GM21390 (cell line): ENCODE measurements around the gene PRR33.
"Not testable (repeated sequence)": the region's sequence is repeated elsewhere in the genome, so short reads cannot be mapped to it uniquely, and the experiment has no call there.

ENCODE experiments used
- ATAC-seq: cut with Tn5 transposase; IDR thresholded peaks from one replicate; pipeline ENCODE4 v1.9.1; 2021; ENCODE audit not compliant: unreplicated experiment

The PRR33 gene

DNA sequence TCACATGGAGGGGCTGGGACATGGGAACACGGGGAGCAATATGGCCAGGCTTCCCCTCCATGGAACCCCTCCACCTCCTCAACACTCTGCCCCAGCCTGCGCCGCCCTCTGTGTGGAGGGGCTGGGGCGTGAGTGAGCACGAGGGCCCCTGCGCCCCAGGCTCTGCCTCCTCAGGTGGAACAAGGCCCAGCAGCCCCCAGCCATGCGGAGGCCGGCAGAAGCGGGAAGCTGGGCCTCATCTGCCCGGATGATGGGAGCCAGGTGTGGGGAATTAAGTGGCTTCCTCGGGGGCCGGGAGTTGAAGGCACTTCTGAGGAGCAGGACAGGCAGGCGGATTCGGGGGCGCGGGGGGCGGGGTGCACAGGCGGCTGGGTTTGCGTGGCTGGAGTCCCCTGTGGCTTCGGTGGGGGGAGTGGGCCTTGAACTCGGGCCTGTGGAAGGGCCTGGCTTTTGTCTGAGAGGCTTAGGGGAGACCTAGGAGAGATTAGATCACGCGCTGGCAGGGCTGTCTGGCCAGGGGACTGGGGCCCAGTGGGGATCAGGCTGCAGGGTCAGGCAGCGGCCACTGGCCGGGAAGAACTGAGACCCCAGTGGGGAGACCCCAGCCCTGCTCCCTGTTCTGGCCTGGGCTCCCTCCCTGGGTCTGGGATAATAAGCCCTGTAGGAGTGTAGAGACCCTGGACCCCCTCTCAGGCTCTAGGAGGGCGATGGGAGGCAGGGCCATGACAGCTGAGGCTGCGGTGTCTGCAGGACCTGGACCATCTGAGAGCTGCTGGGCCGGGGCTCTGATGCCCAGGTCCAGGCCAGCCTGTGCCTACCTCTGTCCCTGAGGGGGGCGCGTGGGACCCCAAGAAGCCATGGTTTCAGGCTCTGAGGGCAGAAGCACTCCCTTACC is 13.3 kb downstream of the PRR33 start:
- ATAC-seq: no peak

DNA sequence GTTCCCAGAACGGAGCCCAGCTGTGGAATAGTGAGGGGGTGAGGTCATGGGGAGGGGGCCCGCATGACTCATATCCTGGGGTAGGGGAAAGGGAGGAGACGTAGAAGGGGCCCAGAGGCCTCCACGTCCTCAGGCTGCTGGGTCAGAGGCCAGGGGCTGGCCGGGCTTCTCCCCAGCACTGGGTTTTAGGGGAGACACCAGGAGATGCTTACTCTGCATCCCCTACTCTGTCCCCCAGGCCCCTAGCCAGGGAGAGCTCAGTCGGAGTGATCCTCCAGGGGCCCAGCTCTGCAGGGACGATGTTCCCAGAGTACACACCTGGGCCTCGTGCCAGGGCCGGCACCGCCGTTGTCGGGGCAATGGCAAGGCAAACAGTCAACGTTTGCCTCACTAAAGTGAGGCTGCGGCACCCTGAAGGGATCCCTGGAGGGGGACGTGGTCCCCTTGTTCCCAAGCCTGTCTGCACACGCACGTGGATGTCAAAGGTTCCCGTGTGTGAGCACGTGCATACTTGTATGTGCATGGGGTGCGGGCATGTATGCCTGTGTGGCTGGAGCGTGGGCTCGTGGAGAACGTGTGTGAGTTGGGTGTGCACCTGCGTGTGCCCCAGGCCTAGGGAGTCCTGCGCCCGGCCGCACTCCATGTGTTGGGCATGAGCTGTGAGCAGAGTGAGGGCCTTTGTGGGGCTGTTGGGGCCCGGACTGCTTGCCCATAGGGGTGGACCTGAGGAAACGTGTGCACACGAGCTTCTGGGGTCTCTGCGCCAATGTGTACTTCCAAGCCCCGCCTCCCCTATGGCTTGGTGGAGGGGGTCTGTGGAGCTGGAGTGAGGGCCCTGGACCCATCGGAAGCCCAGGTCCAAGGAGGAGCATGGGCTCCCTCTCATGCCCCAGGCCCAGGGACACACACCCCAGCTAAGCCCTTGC is 14.2 kb downstream of the PRR33 start:
- ATAC-seq: no peak

DNA sequence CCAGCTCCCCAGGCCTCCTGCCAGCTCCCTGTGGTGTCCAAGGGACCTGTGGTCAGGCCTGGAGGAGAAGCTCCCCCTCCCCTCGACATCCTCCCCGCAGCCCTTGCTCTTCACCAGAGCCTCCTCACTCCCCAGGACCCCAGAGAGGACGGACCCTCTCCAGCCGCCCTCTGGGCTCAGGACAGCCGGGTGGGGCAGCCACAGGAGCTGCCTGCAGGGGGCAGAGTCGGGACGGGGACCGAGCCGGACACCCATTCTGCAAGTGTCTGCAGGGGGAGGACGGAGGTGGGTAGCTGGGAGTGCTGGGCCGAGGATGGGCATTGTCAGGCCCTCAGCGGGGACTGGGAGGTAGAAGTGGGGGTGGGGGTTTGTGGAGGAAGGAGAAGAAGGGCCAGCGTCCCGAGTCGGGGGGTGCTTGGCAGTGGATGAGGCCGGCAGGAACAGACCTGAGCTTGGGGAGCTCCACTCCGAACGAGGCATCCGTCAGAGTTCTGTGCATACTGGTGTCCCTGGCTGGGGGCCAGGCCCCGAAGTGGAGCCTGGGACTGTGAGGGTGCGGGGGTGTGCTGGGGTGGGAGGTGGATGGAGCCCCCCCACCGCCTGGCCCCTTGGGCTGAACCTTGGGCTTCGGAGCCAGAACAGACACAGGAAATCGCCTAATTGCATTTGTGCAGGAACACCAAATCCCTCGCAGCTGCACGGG is 15.2 kb downstream of the PRR33 start:
- ATAC-seq: no peak

DNA sequence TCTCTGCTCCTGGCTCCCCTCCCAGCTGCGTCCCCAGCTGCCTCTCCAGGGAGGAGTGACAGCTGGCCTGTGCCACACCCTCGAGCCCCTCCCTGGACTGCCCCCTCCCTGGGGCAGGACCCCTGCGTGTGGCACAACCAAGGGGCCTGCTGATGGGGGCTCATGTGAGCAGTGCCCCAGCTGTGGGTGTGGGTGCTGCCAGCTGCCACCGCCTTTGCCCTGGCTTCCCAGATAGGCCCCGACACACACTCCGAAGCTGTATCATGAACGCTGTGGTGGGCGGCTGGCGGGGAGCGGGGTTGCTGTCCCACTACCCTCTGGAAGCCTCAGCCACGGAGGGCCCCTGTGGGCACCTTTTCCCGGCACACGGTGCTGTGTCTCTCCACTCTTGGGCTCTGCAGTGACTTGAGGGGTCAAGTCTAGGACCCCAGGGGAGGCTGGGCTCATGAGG is 15.8 kb downstream of the PRR33 start:
- ATAC-seq: not testable (repeated sequence)

DNA sequence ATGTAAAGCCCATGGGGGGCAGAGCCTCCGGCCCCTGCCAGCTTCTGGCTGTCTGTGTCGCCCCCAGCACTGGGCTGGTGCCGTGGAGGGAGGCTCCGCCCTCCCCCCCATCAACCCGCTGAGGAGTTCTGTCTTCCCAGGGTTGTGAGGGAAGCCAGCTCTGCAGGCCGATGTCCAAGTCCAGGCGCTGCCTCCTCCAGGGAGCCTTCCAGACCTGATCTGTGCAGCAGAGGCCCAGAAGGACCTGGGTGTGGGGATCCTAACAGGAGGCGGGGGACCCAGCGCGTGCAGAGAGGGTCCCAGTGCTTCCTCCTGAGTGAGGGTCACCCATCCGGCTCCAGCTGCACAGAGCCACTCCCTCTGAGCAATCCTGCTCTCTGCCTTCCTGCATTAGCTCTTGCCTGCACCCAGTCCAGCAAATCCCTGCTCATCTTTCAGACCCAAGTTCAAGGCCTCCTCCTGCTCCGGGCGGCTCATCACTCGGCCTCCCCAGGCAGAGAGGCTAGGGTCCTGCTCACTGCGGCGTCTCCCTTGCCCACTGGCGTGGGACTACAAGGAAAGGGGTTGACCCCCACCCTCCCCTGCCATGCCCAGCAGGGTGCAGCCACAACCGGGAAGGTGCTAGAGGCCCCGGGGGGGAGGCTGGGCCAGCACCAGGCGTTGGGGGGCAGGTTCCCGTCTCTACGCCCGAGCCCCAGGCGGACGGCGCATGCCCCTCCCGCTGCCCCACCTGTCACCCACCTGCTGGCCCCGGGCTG is 16.4 kb downstream of the PRR33 start:
- no peak for ATAC-seq

DNA sequence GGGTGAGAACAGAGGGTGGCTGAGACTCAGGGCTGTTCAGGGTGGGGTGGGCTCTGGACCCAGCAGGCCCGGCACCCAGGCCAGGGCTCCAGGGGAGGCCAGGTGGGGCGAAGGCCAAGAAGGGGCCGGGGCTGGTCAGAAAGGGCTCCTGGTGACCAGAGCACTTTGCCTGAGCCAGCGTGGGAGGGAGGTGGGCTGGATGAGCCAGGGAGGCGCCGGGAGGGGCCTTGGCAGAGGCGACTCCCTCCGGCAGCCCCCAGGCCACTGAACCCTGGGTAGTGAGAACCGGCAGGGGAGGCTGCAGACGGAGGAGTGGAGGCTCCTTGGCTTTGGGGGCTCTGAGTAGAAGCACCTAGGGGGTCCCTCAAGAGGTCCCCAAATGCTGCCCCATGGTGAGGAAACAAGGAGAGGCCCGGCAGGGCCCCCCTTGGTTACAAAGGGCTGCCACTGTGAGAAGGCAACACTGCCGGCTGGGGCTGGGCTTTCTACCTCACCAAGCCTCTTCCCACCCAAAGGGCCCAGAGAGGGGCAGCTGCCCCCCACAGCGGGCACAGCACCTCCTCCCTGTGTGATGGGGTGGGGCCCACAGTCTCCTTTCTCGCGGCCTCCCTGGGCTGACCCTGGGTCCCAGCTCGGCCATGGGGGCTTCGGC is 17.1 kb downstream of the PRR33 start:
- not testable (repeated sequence) for ATAC-seq

DNA sequence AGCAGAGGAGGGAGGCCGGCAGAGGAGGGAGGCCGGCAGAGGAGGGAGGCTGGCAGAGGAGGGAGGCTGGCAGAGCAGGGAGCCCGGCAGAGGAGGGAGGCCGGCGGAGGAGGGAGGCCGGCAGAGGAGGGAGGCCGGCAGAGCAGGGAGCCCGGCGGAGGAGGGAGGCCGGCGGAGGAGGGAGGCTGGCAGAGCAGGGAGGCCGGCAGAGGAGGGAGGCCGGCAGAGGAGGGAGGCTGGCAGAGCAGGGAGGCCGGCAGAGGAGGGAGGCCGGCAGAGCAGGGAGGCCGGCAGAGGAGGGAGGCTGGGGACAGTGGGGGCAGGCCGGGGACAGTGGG is 17.9 kb downstream of the PRR33 start:
- ATAC-seq: not testable (repeated sequence)

DNA sequence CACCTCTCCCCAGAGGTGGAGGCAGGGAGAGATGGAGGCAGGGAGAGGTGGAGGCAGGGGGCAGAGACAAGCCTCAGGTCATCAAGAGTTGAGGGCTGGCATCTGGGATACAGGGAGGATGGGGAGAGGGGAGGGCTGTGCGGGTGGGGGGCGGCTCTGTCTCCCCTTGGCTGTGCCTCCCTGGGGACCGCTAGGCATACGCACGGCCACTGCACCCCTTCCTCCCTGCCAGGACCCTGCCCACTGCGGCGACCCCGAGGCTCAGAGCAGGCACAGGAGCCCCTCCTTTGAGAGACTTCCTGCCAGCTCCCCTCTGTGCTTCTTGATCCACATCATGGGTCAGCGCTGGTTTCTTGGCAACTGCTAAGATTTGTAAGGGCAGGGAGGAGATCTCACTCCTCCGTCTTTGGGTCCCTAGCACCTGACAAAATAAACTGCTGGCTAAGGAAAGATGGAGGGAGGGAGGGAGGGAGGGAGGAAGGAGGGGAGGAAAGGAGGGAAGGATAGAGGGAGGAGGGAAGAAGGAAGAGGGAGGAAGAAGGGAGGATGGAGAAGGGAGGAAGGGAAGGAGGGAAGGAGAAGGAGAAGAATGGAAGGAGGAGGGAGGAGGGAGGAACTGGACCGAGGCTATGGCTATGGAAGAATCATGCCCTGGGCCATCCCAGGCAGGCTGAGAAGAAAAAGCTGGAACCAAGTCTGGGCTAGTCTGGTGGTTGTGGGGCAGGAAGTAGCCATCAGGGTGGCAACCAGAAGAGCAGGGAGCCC is 18.5 kb downstream of the PRR33 start:
- no peak for ATAC-seq

DNA sequence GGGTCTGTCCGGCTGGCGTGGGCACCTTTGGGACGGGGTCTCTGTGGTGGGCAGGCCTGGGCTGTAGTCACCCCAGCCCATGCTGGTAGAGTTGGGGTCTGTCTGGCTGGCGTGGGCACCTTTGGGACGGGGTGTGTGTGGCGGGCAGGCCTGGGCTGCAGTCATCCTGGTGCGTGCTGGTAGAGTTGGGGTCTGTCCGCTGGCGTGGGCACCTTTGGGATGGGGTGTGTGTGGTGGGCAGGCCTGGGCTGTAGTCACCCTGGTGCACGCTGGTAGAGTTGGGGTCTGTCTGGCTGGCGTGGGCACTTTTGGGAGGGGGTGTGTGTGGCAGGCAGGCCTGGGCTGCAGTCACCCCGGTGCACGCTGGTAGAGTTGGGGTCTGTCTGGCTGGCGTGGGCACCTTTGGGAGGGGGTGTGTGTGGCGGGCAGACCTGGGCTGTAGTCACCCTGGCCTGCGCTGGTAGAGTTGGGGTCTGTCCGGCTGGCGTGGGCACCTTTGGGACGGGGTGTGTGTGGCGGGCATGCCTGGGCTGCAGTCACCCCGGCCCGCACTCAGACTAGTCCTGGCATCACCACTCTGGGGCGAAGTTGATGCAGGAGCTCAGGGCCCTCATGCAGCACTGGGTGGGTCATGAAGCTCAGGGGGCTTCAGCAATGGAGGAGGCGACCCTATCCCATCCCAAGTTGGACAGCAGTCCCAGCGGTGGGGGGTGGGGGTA is 19.3 kb downstream of the PRR33 start:
- no peak for ATAC-seq

DNA sequence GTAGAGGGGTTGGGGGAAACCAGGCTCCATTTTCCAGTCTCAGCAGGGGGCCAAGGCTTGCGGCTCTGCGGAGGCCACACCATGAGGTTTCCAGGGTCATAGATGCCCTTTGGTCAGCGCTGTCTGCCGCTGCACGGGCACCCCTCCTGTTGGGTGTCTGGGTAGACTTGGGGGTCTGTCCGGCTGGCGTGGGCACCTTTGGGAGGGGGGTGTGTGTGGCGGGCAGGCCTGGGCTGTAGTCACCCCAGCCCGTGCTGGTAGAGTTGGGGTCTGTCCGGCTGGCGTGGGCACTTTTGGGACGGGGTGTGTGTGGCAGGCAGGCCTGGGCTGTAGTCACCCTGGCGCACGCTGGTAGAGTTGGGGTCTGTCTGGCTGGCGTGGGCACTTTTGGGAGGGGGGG is 20.2 kb downstream of the PRR33 start:
- no peak for ATAC-seq

DNA sequence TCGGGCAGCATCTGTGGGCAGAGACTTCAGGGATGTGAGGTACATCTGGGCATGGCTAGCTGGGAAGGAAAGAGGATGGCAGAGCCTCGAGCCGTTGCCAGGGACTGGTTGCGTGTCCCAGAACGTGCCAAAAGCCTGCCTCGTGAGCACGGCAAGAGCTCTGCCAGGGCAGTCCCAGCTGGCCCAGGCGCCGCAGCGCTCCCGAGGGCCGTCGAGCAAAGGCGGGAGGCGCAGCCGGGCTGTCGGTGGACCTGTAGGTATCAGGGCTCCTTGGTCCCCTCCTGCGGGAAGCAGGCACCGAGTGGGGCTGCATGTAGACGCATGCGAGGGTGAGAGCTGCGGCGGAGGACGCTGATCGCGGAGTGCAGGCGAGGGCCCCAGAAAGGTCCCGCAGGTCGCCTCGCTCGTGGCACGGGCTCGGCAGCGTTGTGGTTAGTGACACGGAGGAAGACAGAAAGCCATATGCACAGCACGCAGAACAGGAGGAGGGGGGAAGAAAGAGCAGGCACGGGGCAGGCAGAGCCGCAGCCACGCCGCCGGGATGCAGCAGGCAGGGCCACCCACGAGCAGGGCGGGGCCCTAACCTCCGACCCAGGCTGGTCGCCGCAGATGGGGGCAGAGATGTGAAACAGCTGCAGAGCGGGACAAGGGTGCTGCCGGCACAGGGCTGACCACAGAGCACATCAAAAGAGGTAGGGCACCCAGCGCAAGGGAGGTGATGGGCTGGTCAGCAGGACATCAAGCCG is 20.8 kb downstream of the PRR33 start:
- no peak for ATAC-seq

DNA sequence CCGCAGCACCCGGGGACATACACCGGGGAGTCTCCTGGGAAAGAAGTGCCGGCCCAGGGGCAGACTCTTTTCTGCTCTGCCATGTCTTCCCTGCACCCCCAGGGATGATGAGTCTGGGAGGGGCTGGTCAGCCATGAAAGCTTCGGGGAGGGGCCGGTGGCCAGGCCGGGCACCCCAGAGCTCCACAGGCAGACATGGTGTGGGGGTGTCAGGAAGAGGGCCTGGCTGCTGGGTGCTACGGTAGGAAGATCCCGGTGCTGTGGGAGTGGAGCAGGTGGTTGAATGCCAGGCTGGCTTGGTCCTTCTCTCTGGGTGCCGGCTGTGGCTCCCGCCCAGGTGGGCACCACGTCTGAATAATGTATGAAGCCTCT is 21.4 kb downstream of the PRR33 start:
- no peak for ATAC-seq

DNA sequence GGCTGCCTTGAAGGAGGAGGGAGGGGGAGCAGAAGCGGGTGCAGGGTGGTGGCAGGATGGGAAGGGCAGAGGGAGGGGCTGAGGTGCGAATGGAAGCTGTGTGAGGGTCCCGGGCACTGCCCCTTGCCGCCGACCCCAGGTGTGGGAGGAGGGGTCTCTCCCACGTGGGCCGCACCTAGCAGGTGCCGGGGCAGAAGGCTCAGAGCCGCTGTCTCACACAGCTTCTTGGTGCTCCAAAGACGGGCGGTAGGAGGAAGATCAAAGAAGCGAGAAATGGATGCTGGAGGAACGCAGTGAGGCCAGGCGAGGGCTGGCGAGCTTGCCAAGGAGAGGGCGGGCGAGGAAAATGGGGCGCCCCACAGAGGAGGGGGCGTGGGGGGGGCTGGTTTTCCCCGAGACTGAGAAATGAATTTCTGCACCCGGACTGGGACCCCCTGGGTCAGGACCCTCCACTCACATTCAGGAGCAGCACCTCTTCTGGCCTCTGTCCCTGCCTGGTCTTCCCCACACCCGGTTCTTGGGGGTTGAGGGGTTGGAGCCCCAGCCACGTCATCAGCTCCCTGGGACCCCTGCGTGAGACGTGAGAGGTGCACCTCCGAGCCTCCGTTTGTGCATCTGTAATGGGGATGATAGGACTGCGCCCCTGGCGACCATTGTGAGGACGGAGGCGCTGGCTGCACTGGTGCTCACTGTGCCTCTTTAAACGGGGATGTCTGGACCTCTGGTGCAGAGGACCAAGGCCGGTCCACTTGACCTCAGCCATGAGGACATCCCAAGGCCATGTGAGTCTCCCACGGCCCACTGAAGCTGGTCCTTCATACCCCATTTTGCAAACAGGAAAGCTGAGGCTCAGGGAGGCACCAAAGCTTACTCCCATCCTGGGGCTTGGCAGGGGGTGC is 22.0 kb downstream of the PRR33 start:
- no peak for ATAC-seq

DNA sequence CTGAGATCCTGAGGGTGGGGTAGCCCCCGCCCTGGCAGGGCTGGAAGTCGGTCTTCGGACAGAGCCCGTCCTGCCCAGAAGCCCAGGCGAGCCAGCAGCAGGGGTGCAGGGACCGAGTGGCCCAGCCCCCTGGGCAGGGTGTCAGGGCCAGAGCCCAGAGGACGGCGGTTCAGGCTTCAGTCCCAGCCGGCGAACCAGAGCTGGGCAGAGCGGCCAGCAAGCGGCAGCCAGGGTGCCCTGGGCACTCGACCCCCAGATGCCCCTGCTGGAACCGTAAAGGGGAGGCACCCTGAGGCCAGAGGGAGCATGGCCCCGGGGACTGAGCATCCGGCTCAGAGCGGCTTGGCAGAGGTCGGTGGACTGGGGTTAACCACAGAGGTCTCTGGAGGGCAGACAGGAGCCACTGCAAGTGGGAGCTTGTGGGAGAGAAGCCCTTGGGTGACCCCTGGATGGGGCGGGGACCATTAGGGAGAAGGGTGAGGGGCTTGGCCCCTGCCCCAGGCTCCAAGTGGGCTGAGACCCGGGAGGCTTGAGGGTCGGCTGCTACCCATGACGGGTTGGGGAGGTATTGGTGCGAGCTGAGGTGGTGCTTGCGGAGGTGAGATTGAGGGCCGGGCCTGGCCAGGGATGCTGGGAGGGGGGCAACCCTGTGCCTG is 22.9 kb downstream of the PRR33 start:
- ATAC-seq: no peak

DNA sequence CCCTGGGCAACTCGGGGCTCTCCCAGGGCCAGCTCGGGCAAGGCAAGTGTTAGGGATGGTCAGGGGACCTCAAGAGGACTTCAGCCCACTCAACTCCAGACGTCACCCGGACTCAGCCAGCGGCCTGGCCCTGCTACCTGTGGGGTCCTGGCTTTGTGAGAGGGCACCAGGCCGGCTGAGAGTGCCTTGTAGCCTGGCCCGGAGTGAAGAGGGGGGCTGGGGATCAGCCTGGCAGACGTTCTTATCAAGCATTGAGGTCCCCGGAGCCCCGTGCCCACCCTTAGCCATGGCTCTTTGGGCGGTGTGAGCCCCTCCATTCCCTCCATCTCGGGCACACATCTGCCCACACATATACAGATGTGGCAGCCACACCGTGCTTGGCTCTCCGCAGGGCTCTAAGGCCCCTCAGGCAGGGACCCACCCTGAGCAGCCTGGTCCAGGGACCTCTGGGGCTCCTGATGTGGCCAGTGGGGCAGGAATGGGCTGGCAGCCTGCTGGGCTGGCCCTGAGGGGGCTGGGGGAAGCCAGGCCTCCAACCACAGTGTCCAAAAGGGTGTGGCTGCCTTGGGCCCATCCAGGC is 23.5 kb downstream of the PRR33 start:
- no peak for ATAC-seq

DNA sequence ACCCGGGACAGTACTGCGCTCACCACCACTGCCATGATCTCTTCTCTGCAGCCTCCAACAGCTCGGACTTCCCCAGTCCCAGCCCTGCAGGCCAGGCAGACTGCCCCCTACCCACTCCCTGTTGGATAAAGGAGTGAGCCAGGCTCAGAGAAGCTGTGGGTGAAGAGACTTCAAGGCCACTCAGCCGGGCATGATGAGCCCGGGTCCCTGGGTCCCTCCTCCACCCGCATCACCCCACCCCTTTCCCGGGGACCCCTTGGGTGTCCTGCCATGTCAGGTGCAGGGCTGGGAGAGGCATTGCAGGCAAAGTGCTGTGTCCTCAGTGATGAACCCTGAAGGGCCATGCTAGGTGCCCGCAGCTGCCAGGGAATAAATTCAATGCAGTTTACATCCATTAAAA is 24.3 kb downstream of the PRR33 start:
- no peak for ATAC-seq
